Esophagus squamous epithelium (tissue), 4 donors: ENCODE results near the gene WNT2B.

Experiments used
- CTCF ChIP-seq, 6 experiments: fragments of 450-650 bp in 4 of 6; fragments of 200-600 bp in 2 of 6; sonication (generic) in 2 of 6; IDR thresholded peaks; one replicate each; pipeline ENCODE4 v1.5.1; 2016 to 2019; ENCODE audit warnings: antibody characterized with exemption in 6 of 6, mild to moderate bottlenecking in 4 of 6, moderate library complexity in 4 of 6
- POLR2A ChIP-seq, 4 donors: fragments of 450-650 bp; IDR thresholded peaks; one replicate each; pipeline ENCODE4 v1.6.1; 2017; ENCODE audit warnings: antibody characterized with exemption in 4 of 4, mild to moderate bottlenecking in 4 of 4, moderate library complexity in 3 of 4

- no peak for TF ChIP-seq CTCF (IDR thresholded peaks at IDR 0.05)
- no peak for TF ChIP-seq POLR2A (IDR thresholded peaks at IDR 0.05)
These were observed 23.3 kb downstream of the WNT2B start for GRCh38 chr1:112532064-112532463.
